HL-60 (cell line): Measurements from ENCODE around the gene PBRM1.
"Not testable (repeated sequence)": the region's sequence is repeated elsewhere in the genome, so short reads cannot be mapped to it uniquely, and the experiment has no call there.

ENCODE experiments used
- DNase-seq, 2 experiments: peaks; one replicate each; pipeline ENCODE4 v3.0.0-alpha.2; 2010 to 2020; ENCODE audit warnings: low read depth in 1 of 2, low spot score in 1 of 2
- H3K27ac ChIP-seq: fragments of 250-450 bp; sonication (Bioruptor Pico); replicated peaks from 2 replicates; pipeline ENCODE4 v1.5.1; 2020; ENCODE audit warnings: mild to moderate bottlenecking, moderate library complexity
- H3K27me3 ChIP-seq: fragments of 250-450 bp; sonication (Bioruptor Pico); 2 replicates; pipeline ENCODE4 v1.5.1; 2021; ENCODE audit warnings: mild to moderate bottlenecking, moderate library complexity; ENCODE audit not compliant: insufficient read depth, poor library complexity, severe bottlenecking
- H3K4me3 ChIP-seq: replicated peaks from 2 replicates; pipeline ENCODE4 v1.5.1; 2011; ENCODE audit warnings: mild to moderate bottlenecking, control low read depth, low read length; ENCODE audit not compliant: insufficient read depth
- CTCF ChIP-seq: IDR thresholded peaks from one replicate; pipeline ENCODE4 v1.5.1; 2011; ENCODE audit warnings: low read length, control low read depth, inconsistent platforms; ENCODE audit not compliant: insufficient read depth
- GABPA ChIP-seq: IDR thresholded peaks from 2 replicates; pipeline ENCODE4 v1.6.1; 2012; ENCODE audit warnings: low read depth
- POLR2AphosphoS5 ChIP-seq: IDR thresholded peaks from 2 replicates; pipeline ENCODE4 v1.6.1; 2012; ENCODE audit warnings: low read depth
- REST ChIP-seq: IDR thresholded peaks from 2 replicates; pipeline ENCODE4 v1.6.1; 2012; ENCODE audit warnings: low read depth; ENCODE audit not compliant: insufficient replicate concordance
- SPI1 ChIP-seq: IDR thresholded peaks from 2 replicates; pipeline ENCODE4 v1.6.1; 2012; ENCODE audit warnings: low read depth, mild to moderate bottlenecking, borderline replicate concordance

The PBRM1 gene

GRCh38 chr3:52679811-52680210, 5.9 kb downstream of the PBRM1 start:
- no peak overlapping the region for H3K27ac ChIP-seq
- TF ChIP-seq POLR2AphosphoS5 (no peak), GABPA (no peak), CTCF (no peak), REST (no peak), SPI1 (no peak)
- DNase-seq = no peak
- H3K4me3 ChIP-seq = no peak overlapping the region
- no peaks in the 10 kb centered on the region for H3K27me3 ChIP-seq

- TF ChIP-seq GABPA (no peak), SPI1 (no peak), REST (no peak), CTCF (no peak)
- Histone ChIP-seq H3K27ac (no peak overlapping the region), H3K27me3 (no peaks in the 10 kb centered on the region), H3K4me3 (no peak overlapping the region)
- no peak for DNase-seq
Measured at GRCh38 chr3:52679199-52679538, 6.5 kb downstream of the PBRM1 start.

GRCh38 chr3:52678265-52679198, 7.2 kb downstream of the PBRM1 start:
- no peak overlapping the region for H3K27ac ChIP-seq
- no peak for DNase-seq
- no peak overlapping the region for H3K4me3 ChIP-seq
- TF ChIP-seq CTCF (no peak), REST (no peak), POLR2AphosphoS5 (no peak), GABPA (no peak), SPI1 (no peak)
- H3K27me3 ChIP-seq = no peaks in the 10 kb centered on the region

GRCh38 chr3:52676201-52676600, 9.5 kb downstream of the PBRM1 start:
- H3K4me3 ChIP-seq, H3K27me3 ChIP-seq, DNase-seq, H3K27ac ChIP-seq: not testable (repeated sequence)
